HG02885 (cell line): Measurements from ENCODE around the gene RGL4.
"Not testable (repeated sequence)": the region's sequence is repeated elsewhere in the genome, so short reads cannot be mapped to it uniquely, and the experiment has no call there.

ENCODE experiments used
- ATAC-seq: cut with Tn5 transposase; IDR thresholded peaks from one replicate; pipeline ENCODE4 v1.9.1; 2021; ENCODE audit warnings: mild to moderate bottlenecking; ENCODE audit not compliant: unreplicated experiment, poor library complexity

The RGL4 gene

DNA sequence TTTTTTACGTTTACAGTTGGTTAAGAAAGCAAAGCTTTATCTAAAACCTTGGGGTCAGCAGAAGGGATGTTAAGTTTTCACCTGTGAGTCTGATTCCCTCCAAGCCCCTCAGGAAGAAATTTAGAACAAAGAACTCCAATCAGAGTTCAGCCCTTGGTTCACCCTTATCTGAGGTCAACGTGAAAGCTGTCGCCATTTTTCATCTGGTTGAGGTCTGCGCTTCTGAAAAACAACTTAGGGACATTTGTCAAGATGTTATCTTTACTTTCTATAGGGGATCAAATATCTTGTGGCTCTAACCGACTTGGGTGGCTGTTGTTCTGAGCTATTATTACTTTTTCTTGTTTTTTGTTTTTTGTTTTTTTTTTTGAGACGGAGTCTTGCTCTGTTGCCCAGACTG is 30.0 kb downstream of the RGL4 start:
- ATAC-seq: no peak

DNA sequence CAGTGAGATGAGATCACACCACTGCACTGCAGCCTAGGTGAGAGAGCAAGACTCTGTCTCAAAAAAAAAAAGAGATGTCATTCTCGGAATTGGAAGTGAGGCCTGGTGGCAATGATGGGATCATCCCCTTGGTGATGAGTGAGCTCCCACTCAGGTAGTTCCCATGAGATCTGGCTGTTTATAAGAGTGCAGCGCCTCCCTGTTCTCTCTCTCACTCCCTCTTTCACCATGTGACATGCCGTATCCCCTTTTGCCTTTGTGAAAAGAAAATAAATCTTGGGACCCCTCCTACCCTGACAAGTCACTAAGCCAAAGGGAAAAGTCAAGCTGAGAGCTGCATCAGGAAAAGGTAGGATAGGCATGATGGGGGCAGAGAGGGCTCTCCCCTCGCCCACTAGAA is 31.3 kb downstream of the RGL4 start:
- ATAC-seq: no peak

DNA sequence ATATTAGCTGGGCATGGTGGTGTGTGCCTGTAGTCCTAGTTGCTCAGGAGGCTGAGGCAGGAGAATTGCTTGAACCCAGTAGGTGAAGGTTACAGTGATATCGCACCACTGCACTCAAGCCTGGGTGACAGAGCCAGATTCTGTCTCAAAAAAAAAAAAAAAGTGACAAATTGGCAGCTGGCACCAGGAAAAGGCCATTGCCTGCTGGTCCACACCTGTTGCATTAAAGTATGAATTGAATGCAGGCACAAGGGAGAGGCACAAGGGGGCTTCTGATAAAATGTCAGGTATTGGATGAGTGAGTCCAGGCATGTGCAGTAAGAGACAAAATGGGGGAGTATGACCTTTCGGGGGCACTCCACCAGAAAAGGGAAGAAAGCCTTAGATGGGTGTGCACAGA is 31.9 kb downstream of the RGL4 start:
- ATAC-seq: no peak

DNA sequence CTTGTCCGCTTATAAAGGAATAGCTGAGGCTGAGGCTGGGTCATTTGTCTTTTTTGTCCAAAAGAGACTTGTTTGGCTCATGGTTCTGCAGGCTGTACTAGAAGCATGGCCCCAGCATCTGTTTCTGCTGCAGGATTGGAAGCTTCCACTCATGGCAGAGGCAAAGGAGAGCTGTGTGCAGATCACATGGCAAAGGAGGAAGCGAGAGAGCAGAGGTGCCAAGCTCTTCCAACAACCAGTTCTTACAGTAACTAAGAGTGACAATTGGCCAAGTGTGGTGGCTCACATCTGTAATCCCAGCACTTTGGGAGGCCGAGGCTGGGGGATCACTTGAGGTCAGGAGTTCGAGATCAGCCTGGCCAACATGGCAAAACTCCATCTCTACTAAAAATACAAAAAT is 37.3 kb downstream of the RGL4 start:
- ATAC-seq: not testable (repeated sequence)

DNA sequence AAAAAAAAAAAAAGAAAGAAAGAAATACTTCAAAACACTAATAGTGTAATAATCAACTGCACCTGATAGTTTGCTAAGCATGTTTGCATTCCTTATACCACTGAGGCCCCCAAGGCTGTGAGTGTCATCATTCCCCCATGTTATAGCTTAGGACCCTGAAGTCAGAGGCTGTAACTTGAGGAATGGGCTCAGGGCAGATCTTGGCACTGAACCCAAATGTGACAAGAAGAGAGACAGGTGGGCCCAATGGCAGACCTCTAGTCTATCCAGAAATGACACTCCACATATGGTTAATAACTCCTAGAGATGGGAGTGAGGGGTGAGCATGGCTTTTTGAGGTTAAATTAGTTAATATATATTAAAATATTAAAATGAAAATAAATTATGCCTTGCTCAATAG is 46.9 kb downstream of the RGL4 start:
- ATAC-seq: no peak

DNA sequence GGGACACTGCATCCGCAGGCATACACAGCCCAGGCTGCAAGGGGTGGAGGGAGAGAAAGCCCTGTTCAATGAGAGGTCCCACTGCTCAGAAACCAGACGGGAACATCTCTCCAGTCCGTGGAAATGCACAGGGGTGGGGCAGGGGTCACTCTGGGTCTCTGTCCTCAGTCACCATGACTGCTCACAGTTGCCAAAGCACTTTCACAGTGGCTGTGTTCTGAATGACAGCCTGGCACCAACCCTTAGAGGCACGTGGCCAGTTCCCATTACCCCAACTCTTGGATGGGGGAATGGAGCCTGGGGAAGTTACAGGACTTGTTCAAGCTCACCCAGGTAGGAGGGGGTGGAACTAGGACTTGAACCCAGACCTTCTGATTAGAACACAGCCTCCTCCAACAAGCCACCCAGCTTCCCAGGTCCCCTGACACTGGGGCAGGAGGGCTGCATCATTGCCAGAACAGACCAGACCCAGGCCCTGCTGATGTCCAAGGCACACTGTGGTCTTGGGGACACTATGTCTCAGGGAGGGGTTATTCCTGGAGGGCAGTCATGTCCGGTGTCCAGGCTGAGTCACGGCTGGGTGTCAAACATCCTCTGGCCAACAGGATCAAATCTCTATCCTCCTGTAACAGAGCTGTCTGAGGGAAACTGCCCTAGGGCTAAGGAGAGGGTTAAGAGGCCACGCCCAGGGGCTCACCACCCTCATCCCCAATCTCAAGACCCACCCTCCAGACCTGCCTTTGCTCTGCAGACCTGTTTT is 51.9 kb downstream of the RGL4 start:
- no peak for ATAC-seq

DNA sequence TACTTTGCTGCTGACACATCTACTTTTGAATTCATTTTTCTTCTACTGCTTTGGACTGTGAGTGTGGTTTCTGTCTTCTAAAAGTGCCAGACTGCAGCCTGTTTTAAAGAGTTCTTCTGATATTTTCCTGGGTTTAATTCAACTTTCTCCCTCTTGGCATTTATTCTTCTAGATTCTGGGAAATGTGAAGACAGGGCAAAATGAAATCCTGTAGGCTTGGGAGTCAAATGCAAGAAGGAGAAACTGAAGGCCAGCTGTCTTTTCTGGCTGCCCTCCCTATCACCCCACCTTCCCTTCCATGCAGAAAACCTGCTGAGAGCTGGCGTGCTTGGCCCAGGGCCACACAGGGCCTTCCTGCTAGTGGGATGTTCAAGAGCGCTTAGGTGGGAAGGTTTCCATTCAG is 52.5 kb downstream of the RGL4 start:
- ATAC-seq: no peak

DNA sequence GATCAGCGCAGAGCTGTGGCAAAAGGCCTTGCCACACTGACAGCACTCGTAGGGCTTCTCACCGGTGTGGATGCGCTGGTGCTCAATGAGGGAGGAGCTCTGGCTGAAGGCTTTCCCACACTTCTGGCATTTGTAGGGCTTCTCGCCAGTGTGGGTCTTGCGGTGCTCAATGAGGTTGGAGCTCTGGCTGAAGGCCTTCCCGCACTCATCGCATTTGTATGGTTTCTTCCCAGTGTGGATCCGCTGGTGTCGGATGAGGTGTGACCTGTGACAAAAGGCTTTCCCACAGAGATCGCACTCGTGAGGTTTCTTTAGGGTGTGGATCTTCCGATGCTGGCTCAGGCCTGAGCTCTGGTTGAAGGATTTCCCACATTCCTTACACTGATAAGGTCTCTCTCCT is 53.2 kb downstream of the RGL4 start:
- ATAC-seq: no peak

DNA sequence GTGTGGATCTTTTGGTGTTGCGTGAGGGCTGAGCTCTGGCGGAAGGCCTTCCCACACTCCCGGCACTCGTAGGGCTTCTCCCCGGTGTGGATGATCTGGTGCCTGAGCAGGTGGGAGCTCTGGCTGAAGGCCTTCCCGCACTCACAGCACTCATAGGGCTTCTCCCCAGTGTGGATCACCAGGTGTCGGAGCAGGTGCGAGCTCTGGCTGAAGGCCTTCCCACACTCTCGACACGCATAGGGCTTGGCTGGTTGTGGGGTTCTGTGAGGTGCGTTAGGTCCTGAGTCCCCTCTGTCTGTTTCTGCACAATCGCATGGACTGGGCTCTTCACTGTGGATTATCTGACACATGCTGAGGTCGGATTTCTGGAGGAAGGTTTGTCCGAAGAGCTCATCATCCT is 53.7 kb downstream of the RGL4 start:
- ATAC-seq: no peak

DNA sequence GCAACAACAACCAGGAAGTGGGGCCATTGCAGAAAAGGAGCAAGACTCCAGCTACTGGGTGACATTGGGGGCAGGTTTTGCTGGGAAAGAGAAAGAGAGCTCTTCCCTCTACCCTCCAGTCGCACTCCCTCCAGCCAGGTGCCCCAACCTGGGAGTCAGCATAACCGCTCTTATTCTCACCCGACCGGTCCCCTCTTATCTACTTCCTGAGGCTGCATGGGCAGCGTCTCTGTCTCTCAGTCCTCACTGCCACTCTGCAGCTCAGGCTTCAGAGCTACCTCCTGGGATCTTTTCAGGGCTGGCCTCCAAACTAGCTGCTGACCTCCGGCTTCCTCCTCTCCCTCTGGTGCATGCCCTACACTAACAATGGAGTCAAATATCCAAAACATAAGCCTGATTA is 55.0 kb downstream of the RGL4 start:
- no peak for ATAC-seq
